ENCODE measurements around the gene CDR2L. TPM values are rescaled to one million over a fixed set of nuclear protein-coding genes. Genes with fewer than 3 reads are reported as not detected.

The CDR2L gene
- 13.0 and 17.1 TPM in 2 replicates for total RNA-seq

DNA sequence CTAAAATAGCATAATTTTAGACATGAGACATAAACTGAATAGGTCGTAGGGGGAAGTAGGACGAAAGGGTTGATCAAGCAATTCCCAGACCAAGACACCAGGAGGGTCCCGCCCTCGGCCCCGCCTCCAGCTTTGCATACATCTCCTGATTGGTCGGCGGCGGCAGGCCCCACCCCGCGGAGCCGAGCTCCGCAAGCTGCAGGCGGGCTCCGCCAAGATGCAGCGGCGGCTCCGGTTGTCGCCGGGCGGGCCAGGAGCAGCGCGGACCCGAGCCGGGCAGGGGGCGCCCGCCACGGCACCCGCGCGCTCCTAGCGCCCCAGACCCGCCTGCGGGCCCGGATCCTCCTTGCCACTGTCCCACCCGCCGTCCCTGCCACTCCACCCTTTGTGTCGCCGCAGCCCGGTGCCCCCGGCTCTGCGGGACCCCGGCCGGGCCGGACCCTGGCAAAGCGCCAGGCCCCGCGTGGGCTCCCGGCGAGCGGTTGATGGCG, at the start of gene CDR2L:
TSS of gene CDR2L (plus strand) at position 215 of the 491 bp plus-strand sequence. CDS start 412 bp downstream, outside the sequence.

DNA sequence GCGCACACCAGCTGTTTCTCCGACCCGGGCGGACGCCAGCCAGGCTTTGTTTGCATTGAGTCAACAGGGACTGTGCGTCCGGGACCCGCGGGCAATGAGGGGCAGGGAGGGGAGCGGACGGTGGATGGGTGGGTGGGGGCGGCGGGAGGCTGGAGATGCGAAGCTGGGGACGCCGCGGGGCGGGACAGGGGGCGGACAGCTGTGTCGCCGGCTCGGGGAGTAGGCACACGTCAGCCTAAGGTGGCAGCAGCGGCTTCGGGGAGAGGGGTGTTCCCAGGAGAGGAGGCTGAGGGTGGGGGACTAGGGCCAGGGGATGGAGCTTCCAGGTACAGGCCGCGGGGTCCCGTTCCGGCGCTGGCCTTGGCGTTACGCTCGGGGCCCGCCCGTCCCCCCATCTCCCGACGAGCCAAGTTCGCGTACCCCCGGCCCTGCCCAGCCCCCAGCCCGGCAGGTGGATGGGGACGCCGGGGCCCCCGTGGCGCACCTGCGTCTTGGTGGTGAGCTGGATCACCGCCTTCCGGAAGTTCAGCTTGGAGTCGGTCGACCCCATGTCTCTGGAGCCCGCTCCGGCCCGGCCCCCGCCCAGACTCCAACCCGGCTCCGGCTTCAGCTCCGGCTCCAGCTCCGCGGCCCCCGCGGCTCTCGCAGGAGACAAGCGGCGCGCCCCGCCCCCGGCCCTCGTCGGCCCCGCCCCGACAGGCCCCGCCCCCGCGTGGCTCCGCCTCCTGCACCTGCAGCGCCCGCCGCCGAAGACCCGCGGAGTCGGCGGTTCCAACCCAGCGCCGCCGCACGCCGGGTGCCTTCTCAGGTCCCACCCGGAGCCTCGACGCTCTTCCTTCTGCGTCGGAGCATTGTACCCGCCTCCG, 15.1 kb upstream of the CDR2L start, which contains the start of gene HID1:
TSS of gene HID1 (minus strand) at position 653 of the 866 bp plus-strand sequence. CDS start at position 550, 103 bp downstream.

DNA sequence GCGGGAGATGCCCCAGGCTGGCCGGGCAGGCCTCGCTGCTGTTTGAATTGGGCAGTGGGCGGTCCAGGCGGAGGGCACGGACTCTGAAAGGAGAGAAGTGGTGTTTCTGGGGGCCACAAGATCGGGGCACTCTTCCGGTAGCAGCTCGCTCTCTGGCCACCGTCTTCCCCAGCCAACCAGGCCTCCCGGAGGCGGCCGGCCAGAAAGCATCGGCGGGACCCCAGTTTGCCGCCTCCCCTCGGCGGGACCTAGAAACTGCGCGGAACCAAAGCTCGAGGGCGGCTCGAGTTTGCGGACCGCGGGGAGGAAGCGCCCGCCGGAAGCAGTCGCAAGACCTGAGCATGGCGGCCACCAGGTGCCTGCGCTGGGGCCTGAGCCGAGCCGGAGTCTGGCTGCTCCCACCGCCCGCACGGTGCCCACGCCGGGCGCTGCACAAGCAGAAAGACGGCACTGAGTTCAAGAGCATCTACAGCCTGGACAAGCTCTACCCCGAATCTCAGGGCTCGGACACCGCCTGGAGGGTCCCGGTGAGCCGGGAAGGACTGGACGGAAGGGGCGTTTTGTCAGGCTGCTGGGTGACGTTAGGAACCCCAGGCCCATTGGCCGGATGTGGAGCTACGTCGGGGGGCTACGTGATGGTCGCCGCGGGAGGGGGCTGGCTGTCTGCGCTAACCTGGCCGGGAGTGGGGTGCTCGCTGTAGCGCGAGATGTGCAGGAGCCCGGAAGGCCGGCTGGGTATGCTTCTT, 25.1 kb downstream of the CDR2L start, which contains the start of gene MRPL58:
TSS of gene MRPL58 (plus strand) at position 325 of the 746 bp plus-strand sequence. CDS start at position 342, 17 bp downstream.

DNA sequence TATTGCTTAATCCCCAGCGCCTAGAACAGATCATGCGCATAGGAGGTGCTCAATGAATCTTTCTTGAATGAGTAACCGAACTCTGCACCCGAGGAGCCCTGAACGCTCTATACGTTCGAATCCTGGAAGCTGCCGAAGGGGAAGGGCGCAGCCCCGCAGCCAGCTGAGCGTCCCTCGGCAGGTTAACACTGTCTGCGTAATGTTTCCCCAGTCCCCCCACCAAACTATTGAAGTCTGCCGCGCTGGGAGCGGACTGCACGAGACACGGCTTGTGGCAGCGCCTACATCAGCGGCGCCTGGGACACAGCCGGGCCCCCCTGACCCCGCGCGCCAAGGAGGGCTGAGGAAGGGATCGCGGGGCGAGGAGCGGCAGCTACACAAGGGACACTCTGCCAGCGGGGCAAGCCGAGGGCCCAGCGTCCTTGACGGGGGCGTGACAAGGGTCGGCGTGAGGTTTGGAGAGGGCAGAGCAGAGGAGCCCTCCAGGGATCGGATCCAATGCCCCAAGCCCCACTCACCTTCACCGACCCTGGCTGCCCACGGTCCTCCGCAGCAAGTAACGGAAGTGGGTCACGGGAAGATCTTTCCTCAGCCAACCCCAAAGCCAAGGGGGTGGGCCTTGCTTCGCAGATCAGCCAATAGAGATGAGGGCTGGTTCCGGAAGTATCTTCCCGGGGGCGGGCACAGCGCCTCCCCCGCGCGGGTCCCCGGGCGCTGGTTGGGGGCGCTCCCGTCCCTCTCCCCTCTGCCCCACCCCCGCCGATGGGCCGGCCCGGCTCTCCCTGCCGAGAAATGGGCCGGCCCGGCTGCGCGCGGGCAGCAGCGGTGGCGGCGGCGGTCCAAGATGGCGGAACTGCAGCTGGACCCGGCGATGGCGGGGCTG, 59.2 kb downstream of the CDR2L start, which contains the start of the genes ATP5PD and KCTD2:
TSS of gene ATP5PD (minus strand) at position 563 of the 883 bp plus-strand sequence. CDS start 4,319 bp downstream, outside the sequence.
TSS of gene KCTD2 (plus strand) at position 819 of the 883 bp plus-strand sequence. CDS start at position 845, 26 bp downstream.

Other genes starting within 250 kb of the CDR2L start
- gene NHERF1, start 239.0 kb upstream of the CDR2L start, total RNA-seq, result 7.6 and 8.3 TPM in 2 replicates
- 18.3 and 46.3 TPM in 2 replicates for gene NAT9, start 211.3 kb upstream of the CDR2L start, total RNA-seq
- under 0.01 and 0.06 TPM in 2 replicates for gene GRIN2C, start 127.7 kb upstream of the CDR2L start, total RNA-seq
- 40.8 and 49.1 TPM in 2 replicates for gene FDXR, start 114.6 kb upstream of the CDR2L start, total RNA-seq
- not detected in 2 replicates for gene FADS6, start 94.0 kb upstream of the CDR2L start, total RNA-seq
- gene USH1G, start 64.4 kb upstream of the CDR2L start, total RNA-seq, result 0.16 TPM in 1 of 2 replicates, not detected in the other
- gene OTOP2, start 63.4 kb upstream of the CDR2L start, total RNA-seq, result not detected in 2 replicates
- not detected in 2 replicates for gene OTOP3, start 51.7 kb upstream of the CDR2L start, total RNA-seq
- 19.3 and 36.4 TPM in 2 replicates for gene HID1, start 14.9 kb upstream of the CDR2L start, total RNA-seq
- 22.9 and 28.3 TPM in 2 replicates for gene MRPL58, start 25.0 kb downstream of the CDR2L start, total RNA-seq
- 143 and 176 TPM in 2 replicates for gene ATP5PD, start 59.3 kb downstream of the CDR2L start, total RNA-seq
- gene KCTD2, start 59.6 kb downstream of the CDR2L start, total RNA-seq, result 11.2 and 15.0 TPM in 2 replicates
- gene SLC16A5, start 100.3 kb downstream of the CDR2L start, total RNA-seq, result 5.3 and 8.2 TPM in 2 replicates
- gene ARMC7, start 122.3 kb downstream of the CDR2L start, total RNA-seq, result 2.6 and 5.1 TPM in 2 replicates
- gene NT5C, start 144.1 kb downstream of the CDR2L start, total RNA-seq, result 19.1 and 22.3 TPM in 2 replicates
- gene JPT1, start 166.9 kb downstream of the CDR2L start, total RNA-seq, result 93.8 and 113 TPM in 2 replicates
- 85.2 and 164 TPM in 2 replicates for gene SUMO2, start 195.3 kb downstream of the CDR2L start, total RNA-seq
- 41.9 and 43.4 TPM in 2 replicates for gene NUP85, start 218.0 kb downstream of the CDR2L start, total RNA-seq